H9 (cell line): ENCODE data around the gene MOV10L1. TPM values are rescaled to one million over a fixed set of nuclear protein-coding genes. Genes with fewer than 3 reads are reported as not detected.

Experiments
- DNase-seq: peaks from one replicate; pipeline ENCODE4 v3.0.0-alpha.2; 2017
- H2AFZ ChIP-seq: one replicate; pipeline ENCODE4 v1.6.1; 2013; ENCODE audit warnings: mild to moderate bottlenecking, low read length, control low read depth, moderate library complexity
- H2AK5ac ChIP-seq: 2 replicates; pipeline ENCODE4 v1.6.1; 2013; ENCODE audit warnings: low read length, control low read depth, mixed read lengths; ENCODE audit not compliant: insufficient read length
- H2BK120ac ChIP-seq: one replicate; pipeline ENCODE4 v1.6.1; 2013; ENCODE audit warnings: low read depth, mild to moderate bottlenecking, low read length, control low read depth, inconsistent platforms; ENCODE audit not compliant: poor library complexity, severe bottlenecking
- H2BK12ac ChIP-seq: 2 replicates; pipeline ENCODE4 v1.6.1; 2013; ENCODE audit warnings: low read length, control low read depth, mixed read lengths, low read depth; ENCODE audit not compliant: insufficient read length
- H2BK15ac ChIP-seq: 2 replicates; pipeline ENCODE4 v1.6.1; 2013; ENCODE audit warnings: low read depth, low read length, control low read depth
- H2BK20ac ChIP-seq: one replicate; pipeline ENCODE4 v1.6.1; 2013; ENCODE audit warnings: low read depth, mild to moderate bottlenecking, low read length, control low read depth, inconsistent platforms; ENCODE audit not compliant: poor library complexity, severe bottlenecking
- H2BK5ac ChIP-seq: 2 replicates; pipeline ENCODE4 v1.6.1; 2013; ENCODE audit warnings: low read length, control low read depth, mixed read lengths; ENCODE audit not compliant: insufficient read length
- H3K14ac ChIP-seq: 2 replicates; pipeline ENCODE4 v1.6.1; 2013; ENCODE audit warnings: low read length, control low read depth; ENCODE audit not compliant: insufficient read depth
- H3K18ac ChIP-seq: 2 replicates; pipeline ENCODE4 v1.6.1; 2013; ENCODE audit warnings: low read depth, mild to moderate bottlenecking, mixed read lengths, low read length, control low read depth; ENCODE audit not compliant: insufficient read length
- H3K23ac ChIP-seq: 2 replicates; pipeline ENCODE4 v1.6.1; 2013; ENCODE audit warnings: low read length, control low read depth, mixed read lengths, low read depth; ENCODE audit not compliant: insufficient read length
- H3K23me2 ChIP-seq: 2 replicates; pipeline ENCODE4 v1.6.1; 2013; ENCODE audit warnings: low read depth, mild to moderate bottlenecking, mixed read lengths, low read length, control low read depth; ENCODE audit not compliant: insufficient read length, poor library complexity, severe bottlenecking
- H3K27ac ChIP-seq: 2 replicates; pipeline ENCODE4 v1.5.1; 2013; ENCODE audit warnings: low read length, control low read depth, mixed read lengths, low read depth; ENCODE audit not compliant: insufficient read length
- H3K27me3 ChIP-seq: 2 replicates; pipeline ENCODE4 v1.6.1; 2013; ENCODE audit warnings: low read length, control low read depth, inconsistent platforms; ENCODE audit not compliant: insufficient read depth
- H3K4ac ChIP-seq: 2 replicates; pipeline ENCODE4 v1.6.1; 2013; ENCODE audit warnings: low read depth, mild to moderate bottlenecking, control low read depth, inconsistent platforms, low read length, moderate library complexity
- H3K4me1 ChIP-seq: 2 replicates; pipeline ENCODE4 v1.6.1; 2013; ENCODE audit warnings: low read length, control low read depth, inconsistent platforms; ENCODE audit not compliant: insufficient read depth
- H3K4me2 ChIP-seq: 2 replicates; pipeline ENCODE4 v1.6.1; 2013; ENCODE audit warnings: low read length, control low read depth, mixed read lengths; ENCODE audit not compliant: insufficient read length, insufficient read depth
- H3K56ac ChIP-seq: 2 replicates; pipeline ENCODE4 v1.6.1; 2013; ENCODE audit warnings: low read depth, mild to moderate bottlenecking, mixed read lengths, low read length, control low read depth; ENCODE audit not compliant: insufficient read length
- H3K79me1 ChIP-seq: 2 replicates; pipeline ENCODE4 v1.6.1; 2013; ENCODE audit warnings: low read depth, mild to moderate bottlenecking, moderate library complexity, low read length, control low read depth, inconsistent platforms; ENCODE audit not compliant: insufficient read depth, poor library complexity, severe bottlenecking
- H3K79me2 ChIP-seq: 2 replicates; pipeline ENCODE4 v1.6.1; 2013; ENCODE audit warnings: low read length, control low read depth, inconsistent platforms; ENCODE audit not compliant: insufficient read depth
- H3K9ac ChIP-seq: 2 replicates; pipeline ENCODE4 v1.6.1; 2013; ENCODE audit warnings: low read length, control low read depth, mixed read lengths; ENCODE audit not compliant: insufficient read length; ENCODE audit errors: extremely low read depth
- H3K9me3 ChIP-seq: one replicate; pipeline ENCODE4 v1.6.1; 2013; ENCODE audit warnings: low read depth, low read length, inconsistent platforms; ENCODE audit not compliant: control insufficient read depth
- H3T11ph ChIP-seq: one replicate; pipeline ENCODE4 v1.6.1; 2013; ENCODE audit warnings: mild to moderate bottlenecking, low read length, control low read depth, inconsistent platforms
- H4K20me1 ChIP-seq: one replicate; pipeline ENCODE4 v1.6.1; 2013; ENCODE audit not compliant: control insufficient read depth, insufficient read length, insufficient read depth
- H4K5ac ChIP-seq: 2 replicates; pipeline ENCODE4 v1.6.1; 2013; ENCODE audit warnings: low read depth, mild to moderate bottlenecking, mixed read lengths, low read length, control low read depth; ENCODE audit not compliant: insufficient read length
- H4K8ac ChIP-seq: replicated peaks from 2 replicates; pipeline ENCODE4 v1.6.1; 2013; ENCODE audit warnings: low read length, control low read depth, mixed read lengths, low read depth; ENCODE audit not compliant: insufficient read length
- H4K91ac ChIP-seq: 2 replicates; pipeline ENCODE4 v1.6.1; 2013; ENCODE audit warnings: low read depth, mild to moderate bottlenecking, moderate library complexity, mixed read lengths, low read length, control low read depth; ENCODE audit not compliant: insufficient read length
- H3K27ac Mint-ChIP-seq, 3 experiments: 2 replicates in 2 of 3; 3 replicates in 1 of 3; pipeline ENCODE4 v1.8.0; 2020 to 2021; ENCODE audit warnings: mixed read lengths in 3 of 3, mild to moderate bottlenecking in 1 of 3, moderate library complexity in 1 of 3
- H3K27me3 Mint-ChIP-seq: 2 replicates; pipeline ENCODE4 v1.8.0; 2021; ENCODE audit warnings: low read depth, mild to moderate bottlenecking, moderate library complexity, mixed read lengths
- H3K36me3 Mint-ChIP-seq, 3 experiments: 2 replicates in 2 of 3; 3 replicates in 1 of 3; pipeline ENCODE4 v1.8.0; 2020 to 2021; ENCODE audit warnings: low read depth in 3 of 3, mixed read lengths in 3 of 3; ENCODE audit not compliant: insufficient read depth in 1 of 3
- H3K4me1 Mint-ChIP-seq, 2 experiments: 2 replicates each; pipeline ENCODE4 v1.8.0; 2020; ENCODE audit warnings: mixed read lengths in 2 of 2
- H3K4me3 Mint-ChIP-seq, 2 experiments: 2 replicates in 1 of 2; 3 replicates in 1 of 2; pipeline ENCODE4 v1.8.0; 2020 to 2021; ENCODE audit warnings: mild to moderate bottlenecking in 2 of 2, mixed read lengths in 2 of 2, moderate library complexity in 1 of 2
- H3K9me3 Mint-ChIP-seq, 2 experiments: 2 replicates in 1 of 2; 3 replicates in 1 of 2; pipeline ENCODE4 v1.8.0; 2020; ENCODE audit warnings: mild to moderate bottlenecking in 2 of 2, mixed read lengths in 2 of 2, moderate library complexity in 1 of 2
- CTCF ChIP-seq: fragments of 200-600 bp; sonication (generic); conservative IDR thresholded peaks from 3 replicates; pipeline ENCODE4 v1.8.0; 2021; ENCODE audit warnings: antibody characterized with exemption, mild to moderate bottlenecking
- WGBS: extraction: QIAGEN DNeasy Blood & Tissue Kit; methylation state at CpG from one replicate; pipeline ENCODE4 v1.1.7; 2013; ENCODE audit warnings: missing lambda C conversion rate, low lambda C conversion rate, mixed read lengths; ENCODE audit not compliant: insufficient read length; ENCODE audit errors: extremely low coverage; 5-methylcytosine and 5-hydroxymethylcytosine counted together
- total RNA-seq: library from RNA; stranded (reverse); gene quantifications from 2 replicates; pipeline ENCODE4 v1.2.1, GENCODE V29; 2021

Gene MOV10L1
- total RNA-seq, 1 experiment from 2014 or later, result not detected

DNA sequence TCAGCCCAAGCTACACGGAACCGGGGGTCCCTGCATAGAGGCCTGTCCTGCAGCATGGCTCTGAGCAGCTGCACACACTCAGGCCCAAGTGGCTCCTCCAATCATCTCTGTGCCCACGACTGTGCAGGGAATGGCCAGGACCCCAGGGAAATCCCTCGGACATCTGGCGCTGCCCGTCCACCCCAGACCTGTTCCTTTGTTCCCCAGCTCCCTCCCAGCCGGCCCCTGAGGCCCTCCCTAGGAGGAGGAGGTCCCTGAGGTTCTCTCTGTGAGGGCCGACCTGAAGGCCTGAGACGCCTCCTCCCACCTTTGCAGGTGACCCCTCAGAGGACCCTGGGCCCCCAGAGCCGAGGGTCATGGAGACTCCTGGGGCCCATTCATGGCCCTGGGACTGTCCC lies 5.7 kb upstream of the MOV10L1 start:
- no peak overlapping the region; the same call in 1 of the 2 replicates for H3K14ac ChIP-seq
- no peaks in the 10 kb centered on the region for H4K20me1 ChIP-seq
- H3K18ac ChIP-seq, result no peak overlapping the region
- no peak for TF ChIP-seq CTCF
- H2BK120ac ChIP-seq, result no peak overlapping the region
- no peaks in the 10 kb centered on the region for H3K79me1 ChIP-seq
- no peaks in the 10 kb centered on the region for H3K23me2 ChIP-seq
- WGBS, result no CpG with 5 or more reads among the region's 10 CpGs
- H2BK20ac ChIP-seq, result no peak overlapping the region
- H3K4ac ChIP-seq, result no peak overlapping the region
- Mint-ChIP-seq H3K27ac (no peak overlapping the region), H3K9me3 (peaks cover 3 to 4% of the 10 kb centered on the region in 2 experiments; a peak in 3 of 5 replicates), H3K36me3 (no peaks in the 10 kb centered on the region; a peak in 1 of 7 replicates), H3K4me1 (peaks cover 19 to 24% of the 10 kb centered on the region in 2 experiments), H3K4me3 (no peak overlapping the region), H3K27me3 (peaks cover 24% of the 10 kb centered on the region)
- H3T11ph ChIP-seq, result no peak overlapping the region
- H2AFZ ChIP-seq, result no peak overlapping the region
- no peak overlapping the region for H3K27ac ChIP-seq
- no peak overlapping the region for H3K56ac ChIP-seq
- no peak overlapping the region for H2BK15ac ChIP-seq
- H3K4me1 ChIP-seq, result no peaks in the 10 kb centered on the region
- no peak overlapping the region for H3K4me2 ChIP-seq
- H2BK12ac ChIP-seq, result no peak overlapping the region
- no peak overlapping the region for H3K9ac ChIP-seq
- DNase-seq, result no peak
- H3K79me2 ChIP-seq, result no peaks in the 10 kb centered on the region
- no peaks in the 10 kb centered on the region for H3K9me3 ChIP-seq
- 0 out of 2 replicates have a peak, but pooled peaks cover 2% of the 10 kb centered on the region for H3K27me3 ChIP-seq
- no peak overlapping the region for H4K91ac ChIP-seq
- H4K8ac ChIP-seq, result no peak overlapping the region
- no peak overlapping the region for H2BK5ac ChIP-seq
- H3K23ac ChIP-seq, result no peak overlapping the region
- H4K5ac ChIP-seq, result no peak overlapping the region
- H2AK5ac ChIP-seq, result no peak overlapping the region
